VCaP (cell line): ENCODE data around the gene ADGRV1.
A peak's percentile ranks its signal among the peaks of the same experiment; 100 is the strongest.

Source experiments
- H3K27ac ChIP-seq: fragments of 450-650 bp; 2 replicates; pipeline ENCODE4 v1.5.1; 2017
- CTCF ChIP-seq: fragments of 450-650 bp; conservative IDR thresholded peaks from 2 replicates; pipeline ENCODE4 v1.5.1; 2017; ENCODE audit warnings: mild to moderate bottlenecking, moderate library complexity

ADGRV1 gene

GRCh38 chr5:91079037-91079436 lies 520.4 kb downstream of the ADGRV1 start:
- H3K27ac ChIP-seq: peak overlapping the region; percentile 81
- TF ChIP-seq CTCF: no peak

DNA sequence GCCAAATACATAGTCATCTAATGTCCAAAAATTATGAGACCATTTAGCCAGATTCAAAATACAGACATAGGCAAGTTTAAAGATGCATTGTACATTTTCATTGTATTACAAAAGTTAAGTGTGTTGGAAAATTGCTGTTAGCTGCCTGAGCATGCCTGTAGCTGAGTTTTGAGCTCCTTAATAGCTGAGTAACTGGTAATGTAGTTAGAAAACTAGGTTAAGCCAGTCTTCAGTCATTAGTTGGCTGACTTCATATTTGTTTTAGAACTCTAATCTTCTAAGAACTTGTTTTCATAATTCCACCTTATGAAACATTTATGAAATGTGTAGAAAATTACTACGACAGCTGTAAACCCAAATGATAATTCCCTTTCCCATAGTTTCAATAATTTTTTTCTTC lies 531.2 kb downstream of the ADGRV1 start:
- H3K27ac ChIP-seq: no peak overlapping the region
- TF ChIP-seq CTCF: no peak

- TF ChIP-seq CTCF: no peak
- no peak overlapping the region for H3K27ac ChIP-seq
Measured at GRCh38 chr5:91090995-91091394, 532.4 kb downstream of the ADGRV1 start.

GRCh38 chr5:91091471-91092234 lies 533.1 kb downstream of the ADGRV1 start:
- no peak for TF ChIP-seq CTCF
- no peak overlapping the region for H3K27ac ChIP-seq

GRCh38 chr5:91092859-91093783 lies 534.5 kb downstream of the ADGRV1 start:
- peak overlapping the region; percentile 47 for H3K27ac ChIP-seq

DNA sequence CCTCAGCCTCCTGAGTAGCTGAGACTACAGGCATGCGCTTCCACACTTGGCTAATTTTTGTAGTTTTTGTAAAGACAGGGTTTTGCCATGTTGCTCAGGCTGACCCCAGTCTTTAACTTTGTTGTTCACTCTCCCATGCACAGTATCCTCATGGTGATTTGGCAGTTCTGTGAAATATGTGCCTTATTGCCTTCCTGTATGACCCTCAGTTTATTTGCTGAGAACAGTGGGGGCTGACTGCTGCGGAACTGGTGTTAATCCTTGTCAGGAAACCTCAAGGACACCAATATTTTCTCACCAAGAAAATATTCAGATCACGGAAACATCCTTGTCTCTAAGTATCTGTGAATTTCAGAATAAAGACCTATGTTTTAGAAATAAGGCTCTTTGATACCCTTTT lies 536.7 kb downstream of the ADGRV1 start:
- no peak for TF ChIP-seq CTCF
- no peak overlapping the region for H3K27ac ChIP-seq

More at GRCh38 chr5:91092859-91093783, 534.5 kb downstream of the ADGRV1 start:
- no peak for TF ChIP-seq CTCF

- H3K27ac ChIP-seq: no peak overlapping the region
- no peak for TF ChIP-seq CTCF
Measured at GRCh38 chr5:91095786-91096385, 537.3 kb downstream of the ADGRV1 start.
